OCI-M1 (cell line): ENCODE results near the gene ITGA8.
"Not testable (repeated sequence)": the region's sequence is repeated elsewhere in the genome, so short reads cannot be mapped to it uniquely, and the experiment has no call there.

Experiments used
- DNase-seq: peaks from one replicate; lab custom pipeline; 2025; lab: John Stamatoyannopoulos, UW

ITGA8 gene

DNA sequence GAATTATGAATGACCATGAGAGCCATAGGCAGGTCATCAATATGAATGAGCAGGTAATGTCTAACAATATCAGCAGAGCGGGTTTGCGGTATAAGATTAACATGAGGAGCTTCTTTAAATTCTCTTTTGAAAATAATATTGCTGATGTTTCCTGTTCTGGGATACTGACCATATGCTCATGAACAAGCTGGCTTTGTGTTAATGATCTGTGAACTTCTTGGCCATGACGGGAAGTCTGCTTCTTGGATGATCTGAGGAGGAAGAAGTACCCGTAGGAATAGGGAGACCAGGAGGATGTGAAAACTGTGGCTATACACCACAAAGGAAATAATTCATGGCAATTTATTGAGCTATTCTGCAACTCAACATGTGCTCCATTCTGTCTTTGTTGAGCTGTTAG, 38.6 kb downstream of the ITGA8 start:
- no peak for DNase-seq

GRCh38 chr10:15678851-15679250, 40.9 kb downstream of the ITGA8 start:
- no peak for DNase-seq

GRCh38 chr10:15672469-15672868, 47.3 kb downstream of the ITGA8 start:
- no peak for DNase-seq

- DNase-seq: no peak
These were observed 48.8 kb downstream of the ITGA8 start for GRCh38 chr10:15670880-15671279.

GRCh38 chr10:15661574-15661973, 58.1 kb downstream of the ITGA8 start:
- no peak for DNase-seq

GRCh38 chr10:15660990-15661389, 58.7 kb downstream of the ITGA8 start:
- DNase-seq: no peak

DNA sequence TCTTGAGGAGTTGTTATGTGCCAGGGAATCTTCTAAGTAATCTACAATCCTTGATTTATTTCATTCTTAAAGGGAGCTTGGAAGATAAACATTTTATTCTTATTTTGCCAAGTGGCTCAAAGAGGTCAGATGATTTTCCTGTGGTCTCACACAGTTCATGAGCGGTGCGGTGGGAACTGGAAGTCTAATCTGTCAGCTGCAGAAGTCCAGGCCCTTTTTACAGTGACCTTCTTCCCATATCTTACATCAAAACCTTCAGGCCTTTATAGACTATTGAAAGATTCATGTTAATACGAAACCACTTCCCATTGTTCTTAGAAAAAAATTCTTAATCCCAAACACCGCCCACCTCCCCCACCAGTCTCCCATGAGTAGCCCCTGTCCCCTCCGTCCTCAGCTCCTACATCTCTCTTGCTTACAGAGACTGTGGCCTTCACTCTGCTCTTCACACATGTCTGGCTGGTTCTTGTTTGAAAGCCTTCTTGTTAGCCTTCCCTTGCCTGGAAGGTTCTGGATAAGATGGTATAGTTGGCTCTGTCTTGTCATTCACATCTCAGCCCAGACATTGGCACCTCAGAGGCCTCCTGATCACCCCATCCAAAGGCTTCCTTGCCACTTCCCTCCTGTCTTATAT, 61.5 kb downstream of the ITGA8 start:
- peak; percentile 81 for DNase-seq

- DNase-seq: no peak
These were observed 67.0 kb downstream of the ITGA8 start for GRCh38 chr10:15652757-15653156.

GRCh38 chr10:15652117-15652516, 67.6 kb downstream of the ITGA8 start:
- DNase-seq: no peak

DNA sequence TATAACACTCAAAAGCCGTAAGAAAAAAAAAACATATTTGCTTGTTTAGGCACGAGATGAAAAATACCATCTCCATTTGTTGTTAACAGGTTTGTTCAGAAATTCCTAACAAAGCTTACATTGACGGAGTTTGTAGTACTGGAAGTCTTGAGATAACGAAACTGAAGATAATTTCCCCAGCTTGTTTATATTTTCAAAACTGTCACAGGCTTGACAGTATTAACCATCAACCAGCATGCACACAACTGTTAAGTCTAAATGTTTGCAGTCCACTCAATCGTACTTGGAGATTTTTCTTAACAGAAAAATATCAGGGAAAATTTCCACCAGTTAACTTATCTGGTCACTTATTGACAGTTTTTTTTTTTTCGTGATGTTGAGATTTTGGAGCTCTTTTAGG, 68.5 kb downstream of the ITGA8 start:
- no peak for DNase-seq

DNA sequence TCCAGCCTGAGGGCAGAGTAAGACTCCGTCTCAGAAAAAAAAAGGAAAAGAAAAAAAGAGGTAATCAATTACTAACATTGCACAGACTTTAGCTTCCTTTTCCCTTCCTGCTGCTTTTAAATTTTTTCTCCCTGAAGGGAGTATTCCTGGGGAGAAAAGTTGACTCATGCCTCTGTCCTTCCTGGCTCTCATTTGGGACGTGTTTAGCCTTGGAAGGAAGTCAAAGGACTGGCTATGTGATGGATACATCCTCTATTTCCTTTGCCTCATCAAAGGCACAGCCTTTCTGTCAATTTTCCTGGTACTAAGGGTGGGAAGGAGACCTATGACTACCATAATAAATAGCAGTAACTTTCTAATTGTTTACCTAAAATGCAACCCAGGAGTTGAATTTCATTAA, 77.6 kb downstream of the ITGA8 start:
- no peak for DNase-seq

DNA sequence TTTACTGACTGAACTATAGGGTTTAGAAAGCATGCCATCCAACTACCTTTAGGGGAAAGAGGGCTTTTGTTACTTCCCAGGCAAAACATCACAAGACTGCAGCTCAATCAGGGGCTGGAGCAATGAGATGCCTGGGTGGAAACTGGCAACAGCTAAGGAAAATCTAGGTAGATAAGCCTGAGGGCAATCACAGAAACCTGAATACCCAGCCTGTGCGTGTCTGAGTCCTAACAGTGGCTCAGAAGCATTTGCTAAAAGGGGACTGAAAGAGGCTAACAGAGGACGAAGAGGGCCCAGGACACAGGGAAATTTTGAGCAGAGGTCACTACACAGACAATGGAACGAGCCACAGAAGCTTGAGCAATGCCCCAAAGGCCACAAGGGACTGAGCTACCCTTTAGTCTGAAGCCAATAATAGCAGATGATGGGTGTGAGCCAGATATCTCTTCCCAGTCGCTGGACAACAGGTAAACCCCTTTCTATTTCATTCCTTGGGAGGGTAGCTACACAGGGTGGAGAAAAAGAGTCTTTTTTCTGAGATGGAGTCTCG, 79.1 kb downstream of the ITGA8 start:
- DNase-seq: no peak

- no peak for DNase-seq
These were observed 83.3 kb downstream of the ITGA8 start for GRCh38 chr10:15636446-15636845.

- DNase-seq: no peak
These were observed 87.1 kb downstream of the ITGA8 start for GRCh38 chr10:15632456-15633091.

DNA sequence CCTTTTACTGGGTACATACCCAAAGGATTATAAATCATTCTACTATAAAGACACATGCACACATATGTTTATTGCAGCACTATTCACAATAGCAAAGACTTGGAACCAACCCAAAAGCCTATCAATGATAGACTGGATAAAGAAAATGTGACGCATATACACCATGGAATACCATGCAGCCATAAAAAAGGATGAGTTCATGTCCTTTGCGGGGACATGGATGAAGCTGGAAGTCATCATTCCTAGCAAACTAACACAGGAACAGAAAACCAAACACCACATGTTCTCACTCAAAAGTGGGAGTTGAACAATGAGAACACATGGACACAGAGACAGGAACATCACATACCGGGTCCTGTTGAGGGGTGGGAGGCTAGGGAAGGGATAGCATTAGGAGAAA, 88.5 kb downstream of the ITGA8 start:
- DNase-seq: not testable (repeated sequence)

DNA sequence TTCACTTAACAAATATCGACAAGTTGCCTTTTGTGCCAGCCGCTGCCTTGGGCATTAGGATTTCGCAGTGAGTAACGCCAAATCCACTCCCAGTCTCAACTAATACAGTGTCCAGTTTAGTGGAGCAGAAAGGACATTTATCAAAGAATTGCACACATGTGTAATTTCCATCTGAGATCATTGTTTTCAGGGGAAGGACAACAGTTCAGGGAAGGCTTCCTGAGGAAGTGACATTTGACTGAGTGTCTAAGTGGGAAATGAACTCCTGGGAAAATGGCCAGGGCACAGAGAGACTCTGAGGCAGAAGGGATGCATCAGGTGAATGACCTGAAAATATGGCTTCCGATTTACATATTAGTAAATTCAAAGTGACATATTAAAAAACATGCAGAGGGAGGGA, 89.4 kb downstream of the ITGA8 start:
- no peak for DNase-seq

DNA sequence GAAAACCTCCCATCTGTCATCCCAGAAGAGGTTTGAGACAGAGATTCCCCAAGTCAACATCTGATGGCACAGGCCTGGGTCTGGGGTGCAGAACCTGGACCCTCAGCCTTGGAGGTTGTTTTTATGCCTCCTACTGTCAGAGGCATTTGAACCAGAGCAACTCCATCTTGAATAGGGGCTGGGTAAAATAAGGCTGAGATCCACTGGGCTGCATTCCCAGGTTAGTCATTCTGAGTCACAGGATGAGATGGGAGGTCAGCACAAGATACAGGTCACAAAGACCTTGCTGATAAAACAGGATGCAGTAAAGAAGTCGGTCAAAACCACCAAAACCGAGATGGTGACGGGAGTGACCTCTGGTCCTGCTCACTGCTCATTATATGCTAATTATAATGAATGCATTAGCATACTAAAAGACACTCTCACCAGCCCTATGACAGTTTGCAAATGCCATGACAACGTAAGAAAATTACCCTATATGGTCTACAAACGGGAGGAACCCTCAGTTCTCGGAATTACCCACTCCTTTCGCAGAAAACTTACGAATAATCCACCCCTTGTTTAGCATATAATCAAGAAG, 92.0 kb downstream of the ITGA8 start:
- no peak for DNase-seq

GRCh38 chr10:15626937-15627336, 92.8 kb downstream of the ITGA8 start:
- no peak for DNase-seq

- no peak for DNase-seq
These were observed 94.5 kb downstream of the ITGA8 start for GRCh38 chr10:15625261-15625660.

DNA sequence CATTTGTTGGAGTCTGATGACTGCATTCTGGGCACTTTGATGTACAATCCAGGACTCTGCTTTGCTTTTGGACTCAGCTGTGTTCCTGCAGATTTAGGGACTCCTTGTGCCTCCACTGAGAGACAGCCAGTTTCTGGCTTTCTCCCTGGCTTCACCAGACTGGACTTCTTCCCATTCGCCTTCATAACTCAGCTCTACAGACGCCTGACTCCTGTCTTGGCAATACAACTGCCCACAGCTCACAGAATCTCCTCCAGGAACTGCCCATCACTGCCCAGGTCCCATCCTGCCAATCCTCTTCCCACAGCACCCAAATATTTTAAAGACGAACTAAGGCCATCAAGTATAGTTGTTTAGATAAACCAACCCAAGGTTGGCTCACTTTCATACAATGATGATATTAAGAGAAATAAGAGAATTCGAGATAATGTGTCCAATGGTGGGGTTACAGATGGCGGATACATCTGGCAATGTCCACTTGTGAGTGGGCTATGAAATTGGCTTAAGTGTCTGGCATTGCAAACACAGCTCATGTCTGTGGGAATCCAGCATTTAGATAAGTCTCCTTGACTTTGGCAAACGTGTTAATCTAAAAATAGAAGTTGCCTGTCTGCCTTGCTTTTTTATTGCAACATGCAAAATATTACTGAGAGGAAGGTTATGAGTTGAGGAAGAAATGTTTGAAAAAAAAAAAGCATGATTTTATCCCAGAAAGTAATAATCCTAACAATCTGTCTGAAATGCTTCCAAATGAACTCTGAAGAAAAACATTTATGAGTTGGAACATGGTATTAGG, 95.1 kb downstream of the ITGA8 start:
- no peak for DNase-seq

- no peak for DNase-seq
These were observed 98.7 kb downstream of the ITGA8 start for GRCh38 chr10:15620836-15621515.

DNA sequence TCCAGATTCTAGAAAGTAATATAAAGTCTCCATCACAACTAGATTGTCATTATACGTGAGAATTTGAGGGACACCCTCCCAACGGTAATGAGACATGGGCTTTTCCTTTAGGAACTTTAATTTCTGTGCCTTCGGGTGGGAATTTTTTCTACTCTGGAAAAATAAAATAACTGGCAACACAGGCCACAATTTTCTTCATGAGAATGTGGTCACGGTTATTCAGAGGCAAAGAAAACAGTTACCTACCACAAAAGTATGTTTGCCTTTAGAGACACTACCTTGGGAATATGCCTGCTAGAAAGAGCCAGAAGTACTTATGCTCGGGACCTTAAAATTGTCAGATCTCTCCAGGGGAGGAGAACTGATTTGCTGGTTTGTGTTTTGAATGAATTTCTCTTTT, 99.4 kb downstream of the ITGA8 start:
- DNase-seq: no peak
